Tibial nerve (tissue), 4 donors: Measurements from ENCODE around the gene NTMT2.

Source experiments
- CTCF ChIP-seq, 5 experiments: fragments of 200-600 bp in 3 of 5; fragments of 450-650 bp in 2 of 5; sonication (generic) in 3 of 5; IDR thresholded peaks; one replicate each; pipeline ENCODE4 v1.5.1; 2016 to 2019; ENCODE audit warnings: antibody characterized with exemption in 5 of 5, mild to moderate bottlenecking in 3 of 5, moderate library complexity in 2 of 5
- EP300 ChIP-seq, 2 donors: sonication (generic); formaldehyde crosslinking; IDR thresholded peaks; one replicate each; pipeline ENCODE4 v1.6.1; 2017; ENCODE audit warnings: antibody characterized with exemption in 2 of 2, mild to moderate bottlenecking in 1 of 2
- POLR2A ChIP-seq, 2 donors: fragments of 450-650 bp; IDR thresholded peaks; one replicate each; pipeline ENCODE4 v1.6.1; 2017; ENCODE audit warnings: antibody characterized with exemption in 2 of 2, mild to moderate bottlenecking in 2 of 2, moderate library complexity in 2 of 2

GRCh38 chr1:170213596-170213995 is 67.8 kb downstream of the NTMT2 start:
- TF ChIP-seq CTCF (IDR thresholded peaks at IDR 0.05) (no peak), EP300 (IDR thresholded peaks at IDR 0.05) (no peak), POLR2A (IDR thresholded peaks at IDR 0.05) (no peak)
